Liver (tissue), 9 donors: Measurements from ENCODE around the gene IL1RL1. TPM values are rescaled to one million over a fixed set of nuclear protein-coding genes. Genes with fewer than 3 reads are reported as not detected.
A peak's percentile ranks its signal among the peaks of the same experiment; 100 is the strongest.

Experiments
- DNase-seq: peaks from one replicate; pipeline ENCODE4 v3.0.0-alpha.2; 2017; ENCODE audit warnings: low spot score
- H3K27ac ChIP-seq, 2 donors: one replicate each; pipeline ENCODE4 v1.7.0; 2013; ENCODE audit warnings: inconsistent platforms in 2 of 2, low read length in 2 of 2, control low read depth in 1 of 2, low read depth in 1 of 2, mild to moderate bottlenecking in 1 of 2
- H3K27me3 ChIP-seq, 4 donors: one replicate each; pipeline versions ENCODE4 v1.6.1 to v1.7.0; 2013; ENCODE audit warnings: low read length in 3 of 4, inconsistent platforms in 1 of 4, mild to moderate bottlenecking in 1 of 4, moderate library complexity in 1 of 4; ENCODE audit not compliant: control insufficient read depth in 4 of 4, insufficient read depth in 4 of 4
- H3K36me3 ChIP-seq, 4 donors: one replicate each; pipeline versions ENCODE4 v1.6.1 to v1.7.0; 2013; ENCODE audit warnings: low read length in 3 of 4, mild to moderate bottlenecking in 3 of 4, low read depth in 1 of 4, moderate library complexity in 1 of 4; ENCODE audit not compliant: control insufficient read depth in 4 of 4, insufficient read depth in 3 of 4
- H3K4me1 ChIP-seq, 4 donors: one replicate each; pipeline versions ENCODE4 v1.6.1 to v1.7.0; 2013; ENCODE audit warnings: low read length in 3 of 4, mild to moderate bottlenecking in 3 of 4, moderate library complexity in 1 of 4; ENCODE audit not compliant: control insufficient read depth in 4 of 4, insufficient read depth in 4 of 4
- H3K4me3 ChIP-seq, 3 donors: one replicate each; pipeline versions ENCODE4 v1.6.1 to v1.7.0; 2013; ENCODE audit warnings: low read length in 3 of 3, control low read depth in 1 of 3, low read depth in 1 of 3, mild to moderate bottlenecking in 1 of 3
- H3K9ac ChIP-seq, 2 donors: one replicate each; pipeline ENCODE4 v1.7.0; 2013; ENCODE audit warnings: low read length in 2 of 2, mild to moderate bottlenecking in 2 of 2, moderate library complexity in 2 of 2, control low read depth in 1 of 2, low read depth in 1 of 2
- H3K9me3 ChIP-seq, 4 donors: one replicate each; pipeline versions ENCODE4 v1.6.1 to v1.7.0; 2013; ENCODE audit warnings: low read length in 3 of 4; ENCODE audit not compliant: control insufficient read depth in 4 of 4
- ATF3 ChIP-seq: IDR thresholded peaks from 2 replicates; pipeline ENCODE4 v1.6.1; 2016; ENCODE audit warnings: antibody characterized with exemption
- CTCF ChIP-seq: fragments of 150-350 bp; IDR thresholded peaks from 2 replicates; pipeline ENCODE4 v1.5.1; 2017; ENCODE audit warnings: improper control_type of control experiment, low read depth, low read length; ENCODE audit not compliant: missing input control
- EGR1 ChIP-seq, 2 donors: IDR thresholded peaks; 2 replicates each; pipeline ENCODE4 v1.6.1; 2016 to 2018; ENCODE audit warnings: antibody characterized with exemption in 2 of 2, low read depth in 2 of 2
- FOXA1 ChIP-seq: IDR thresholded peaks from 2 replicates; pipeline ENCODE4 v1.6.1; 2016; ENCODE audit warnings: antibody characterized with exemption
- FOXA2 ChIP-seq: IDR thresholded peaks from 2 replicates; pipeline ENCODE4 v1.6.1; 2016; ENCODE audit warnings: antibody characterized with exemption
- GABPA ChIP-seq, 2 donors: IDR thresholded peaks in 1 of 2; conservative IDR thresholded peaks in 1 of 2; 2 replicates each; pipeline ENCODE4 v1.6.1; 2016; ENCODE audit warnings: antibody characterized with exemption in 2 of 2, mild to moderate bottlenecking in 1 of 2, moderate library complexity in 1 of 2
- HNF4A ChIP-seq, 2 donors: conservative IDR thresholded peaks; 2 replicates each; pipeline ENCODE4 v1.6.1; 2016; ENCODE audit warnings: antibody characterized with exemption in 2 of 2, mild to moderate bottlenecking in 2 of 2
- HNF4G ChIP-seq: IDR thresholded peaks from 2 replicates; pipeline ENCODE4 v1.6.1; 2016; ENCODE audit warnings: antibody characterized with exemption
- JUND ChIP-seq, 2 donors: IDR thresholded peaks; 2 replicates each; pipeline ENCODE4 v1.6.1; 2016; ENCODE audit warnings: antibody characterized with exemption in 2 of 2
- MAX ChIP-seq: IDR thresholded peaks from 2 replicates; pipeline ENCODE4 v1.6.1; 2016; ENCODE audit warnings: antibody characterized with exemption
- NR2F2 ChIP-seq: IDR thresholded peaks from 2 replicates; pipeline ENCODE4 v1.6.1; 2016; ENCODE audit warnings: antibody characterized with exemption
- RAD21 ChIP-seq, 2 donors: IDR thresholded peaks; 2 replicates each; pipeline ENCODE4 v1.6.1; 2016; ENCODE audit warnings: antibody characterized with exemption in 2 of 2, mild to moderate bottlenecking in 2 of 2
- RXRA ChIP-seq, 2 donors: IDR thresholded peaks; 2 replicates each; pipeline ENCODE4 v1.6.1; 2017 to 2018; ENCODE audit warnings: antibody characterized with exemption in 2 of 2, mild to moderate bottlenecking in 1 of 2
- SP1 ChIP-seq: IDR thresholded peaks from 2 replicates; pipeline ENCODE4 v1.6.1; 2018; ENCODE audit warnings: antibody characterized with exemption, mild to moderate bottlenecking
- TAF1 ChIP-seq: conservative IDR thresholded peaks from 2 replicates; pipeline ENCODE4 v1.6.1; 2016; ENCODE audit warnings: antibody characterized with exemption, mild to moderate bottlenecking
- YY1 ChIP-seq: IDR thresholded peaks from 2 replicates; pipeline ENCODE4 v1.6.1; 2016; ENCODE audit warnings: antibody characterized with exemption, mild to moderate bottlenecking
- WGBS: extraction: QIAGEN DNeasy Blood & Tissue Kit; methylation state at CpG from one replicate; pipeline ENCODE4 v1.1.7; 2013; 5-methylcytosine and 5-hydroxymethylcytosine counted together
- polyA plus RNA-seq, 2 donors: library from polyadenylated mRNA; stranded (reverse) in 1 of 2; unstranded in 1 of 2; fragments of 200-250 nt in 1 of 2; fragments of >200 nt in 1 of 2; fragmentation: Nextera tagmentation in 1 of 2; extraction: Ambion mirVana in 1 of 2; gene quantifications; one replicate each; pipeline versions ENCODE4 v1.2.1 to v1.2.3, GENCODE V29; 2013 to 2015
- total RNA-seq, 2 donors: library from RNA; depleted of rRNA; stranded (reverse); fragments of >200 nt; gene quantifications; one replicate each; pipeline ENCODE4 v1.2.3, GENCODE V29; 2014
- TF ChIP-seq, protein P1 (sequence below): IDR thresholded peaks from 2 replicates; pipeline ENCODE4 v1.6.1; 2016; ENCODE audit warnings: antibody characterized with exemption, mild to moderate bottlenecking
- donor health status: healthy.
- donor health status: healthy.
- donor health status: healthy.
- donor health status: healthy.
- donor health status: healthy.

The IL1RL1 gene
- total and polyA plus RNA-seq, 4 donors = 0.75 to 6.2 (median 3.2) TPM

DNA sequence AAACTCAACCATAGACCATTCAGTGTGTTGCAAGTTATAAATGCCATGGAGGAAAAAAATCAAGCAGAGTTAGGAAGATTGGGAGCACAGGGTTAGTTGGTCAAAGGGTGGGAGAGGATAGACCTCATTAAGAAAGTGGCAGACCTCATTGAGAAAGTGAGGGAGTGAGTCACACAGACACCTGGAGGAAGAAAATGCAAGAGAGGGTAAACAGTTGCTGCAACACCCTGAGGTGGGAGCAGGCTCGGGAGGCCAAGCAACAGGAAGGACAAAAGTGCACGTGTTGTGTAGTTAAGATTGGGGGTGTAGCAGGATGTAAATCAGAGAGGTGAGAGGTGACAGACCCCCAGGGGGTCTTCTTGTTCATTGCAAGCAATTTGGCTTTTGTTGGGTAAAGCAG lies 6.4 kb downstream of the IL1RL1 start:
- no peak overlapping the region for H3K9ac ChIP-seq
- H3K4me1 ChIP-seq = no peaks in the 10 kb centered on the region
- DNase-seq = no peak
- H3K4me3 ChIP-seq = no peak overlapping the region
- H3K9me3 ChIP-seq = no peaks in the 10 kb centered on the region
- no peaks in the 10 kb centered on the region for H3K36me3 ChIP-seq
- no peaks in the 10 kb centered on the region for H3K27me3 ChIP-seq
- WGBS = 26% methylated on average over 2 of the region's 2 CpGs
- no peak for TF ChIP-seq MAX
- no peak for TF ChIP-seq FOXA2
- no peak for TF ChIP-seq ATF3
- no peak for TF ChIP-seq EGR1 (IDR thresholded peaks at IDR 0.05; ENCODE audit: low read depth in 2 of 2)
- TF ChIP-seq HNF4A (conservative IDR thresholded peaks at IDR 0.05) = no peak
- no peak for TF ChIP-seq NR2F2
- TF ChIP-seq SP1 = no peak
- no peak for TF ChIP-seq TAF1
- TF ChIP-seq FOXA1 = no peak
- no peak for TF ChIP-seq GABPA (IDR thresholded peaks at IDR 0.05 in 1 of 2, conservative IDR thresholded peaks at IDR 0.05 in 1 of 2)
- no peak for TF ChIP-seq JUND (IDR thresholded peaks at IDR 0.05)
- no peak for TF ChIP-seq YY1
- no peak overlapping the region for H3K27ac ChIP-seq

GRCh38 chr2:102318437-102318836 lies 7.1 kb downstream of the IL1RL1 start:
- no peaks in the 10 kb centered on the region for H3K4me1 ChIP-seq
- 82% methylated on average over 2 of the region's 2 CpGs for WGBS
- TF ChIP-seq SP1 = no peak
- no peak for TF ChIP-seq HNF4G
- TF ChIP-seq NR2F2 = no peak
- TF ChIP-seq HNF4A (conservative IDR thresholded peaks at IDR 0.05) = no peak
- TF ChIP-seq MAX = no peak
- TF ChIP-seq CTCF = no peak
- no peaks in the 10 kb centered on the region for H3K36me3 ChIP-seq
- H3K27me3 ChIP-seq = no peaks in the 10 kb centered on the region
- no peak overlapping the region for H3K4me3 ChIP-seq
- no peak overlapping the region for H3K27ac ChIP-seq
- DNase-seq = no peak
- no peak overlapping the region for H3K9ac ChIP-seq
- no peaks in the 10 kb centered on the region for H3K9me3 ChIP-seq

DNA sequence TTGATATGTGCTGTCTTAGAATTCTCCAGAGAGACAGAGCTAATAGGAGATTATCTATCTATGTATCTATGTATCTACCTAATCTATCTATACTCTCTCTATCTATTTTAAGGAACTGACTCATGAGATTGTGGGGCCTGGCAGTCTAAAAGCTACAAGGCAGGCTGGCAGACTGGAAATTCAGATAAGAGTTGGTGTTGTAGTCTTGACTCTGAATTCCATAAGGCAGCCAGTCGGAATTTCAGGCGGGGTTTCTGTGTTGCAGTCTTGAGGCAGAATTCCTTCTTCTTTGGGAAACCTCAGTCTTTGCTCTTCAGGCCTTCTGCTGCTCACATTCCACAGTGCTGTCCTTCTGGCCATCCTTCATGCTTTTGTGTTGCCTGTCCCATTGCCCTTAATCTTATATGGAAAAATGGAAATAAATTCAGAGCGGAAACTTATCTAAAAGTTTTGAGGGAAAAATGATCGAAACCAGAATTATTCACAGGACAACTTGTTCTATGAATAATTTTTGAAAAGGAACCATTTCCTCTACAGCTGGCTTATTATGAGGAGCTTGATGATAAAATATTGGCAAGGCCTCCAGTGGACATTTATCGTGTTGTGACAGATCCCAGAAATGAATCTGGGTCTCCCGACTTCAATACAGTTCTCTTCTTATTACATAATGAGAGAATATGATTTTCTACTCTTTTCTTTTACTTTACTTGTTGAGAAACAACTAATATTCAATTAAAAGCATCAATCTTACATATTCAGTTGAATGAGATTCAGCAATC lies 10.8 kb downstream of the IL1RL1 start:
- 74% methylated on average over 6 of the region's 6 CpGs for WGBS
- Histone ChIP-seq H3K9me3 (no peaks in the 10 kb centered on the region), H3K4me1 (no peaks in the 10 kb centered on the region), H3K27ac (peak overlapping the region in 1 of 2 donors; percentile 19), H3K27me3 (no peaks in the 10 kb centered on the region), H3K4me3 (no peak overlapping the region), H3K9ac (no peak overlapping the region), H3K36me3 (no peaks in the 10 kb centered on the region)
- no peak for DNase-seq
- TF ChIP-seq EGR1 (IDR thresholded peaks at IDR 0.05; ENCODE audit: low read depth in 2 of 2) (no peak), RXRA (IDR thresholded peaks at IDR 0.05) (peak; percentile 22 to 33), GABPA (IDR thresholded peaks at IDR 0.05 in 1 of 2, conservative IDR thresholded peaks at IDR 0.05 in 1 of 2) (no peak), RAD21 (IDR thresholded peaks at IDR 0.05) (peak in 1 of 2 donors; percentile 24), NR2F2 (peak; percentile 59), YY1 (no peak), FOXA2 (no peak), CTCF (no peak), SP1 (peak; percentile 57)
- TF ChIP-seq, protein P1, sequence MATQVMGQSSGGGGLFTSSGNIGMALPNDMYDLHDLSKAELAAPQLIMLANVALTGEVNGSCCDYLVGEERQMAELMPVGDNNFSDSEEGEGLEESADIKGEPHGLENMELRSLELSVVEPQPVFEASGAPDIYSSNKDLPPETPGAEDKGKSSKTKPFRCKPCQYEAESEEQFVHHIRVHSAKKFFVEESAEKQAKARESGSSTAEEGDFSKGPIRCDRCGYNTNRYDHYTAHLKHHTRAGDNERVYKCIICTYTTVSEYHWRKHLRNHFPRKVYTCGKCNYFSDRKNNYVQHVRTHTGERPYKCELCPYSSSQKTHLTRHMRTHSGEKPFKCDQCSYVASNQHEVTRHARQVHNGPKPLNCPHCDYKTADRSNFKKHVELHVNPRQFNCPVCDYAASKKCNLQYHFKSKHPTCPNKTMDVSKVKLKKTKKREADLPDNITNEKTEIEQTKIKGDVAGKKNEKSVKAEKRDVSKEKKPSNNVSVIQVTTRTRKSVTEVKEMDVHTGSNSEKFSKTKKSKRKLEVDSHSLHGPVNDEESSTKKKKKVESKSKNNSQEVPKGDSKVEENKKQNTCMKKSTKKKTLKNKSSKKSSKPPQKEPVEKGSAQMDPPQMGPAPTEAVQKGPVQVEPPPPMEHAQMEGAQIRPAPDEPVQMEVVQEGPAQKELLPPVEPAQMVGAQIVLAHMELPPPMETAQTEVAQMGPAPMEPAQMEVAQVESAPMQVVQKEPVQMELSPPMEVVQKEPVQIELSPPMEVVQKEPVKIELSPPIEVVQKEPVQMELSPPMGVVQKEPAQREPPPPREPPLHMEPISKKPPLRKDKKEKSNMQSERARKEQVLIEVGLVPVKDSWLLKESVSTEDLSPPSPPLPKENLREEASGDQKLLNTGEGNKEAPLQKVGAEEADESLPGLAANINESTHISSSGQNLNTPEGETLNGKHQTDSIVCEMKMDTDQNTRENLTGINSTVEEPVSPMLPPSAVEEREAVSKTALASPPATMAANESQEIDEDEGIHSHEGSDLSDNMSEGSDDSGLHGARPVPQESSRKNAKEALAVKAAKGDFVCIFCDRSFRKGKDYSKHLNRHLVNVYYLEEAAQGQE = no peak
